Mucosa of descending colon (tissue), 3 donors: ENCODE measurements around the gene CLCA2. TPM values are rescaled to one million over a fixed set of nuclear protein-coding genes. Genes with fewer than 3 reads are reported as not detected.
A peak's percentile ranks its signal among the peaks of the same experiment; 100 is the strongest.

Experiments
- ATAC-seq: fragments of 200-7000 bp; cut with Tn5 transposase; one replicate; pipeline ENCODE4 v1.9.1; 2020; ENCODE audit warnings: mild to moderate bottlenecking, moderate library complexity
- DNase-seq, 3 donors: peaks; one replicate each; pipeline ENCODE4 v3.0.0-alpha.2; 2020
- H3K36me3 ChIP-seq: fragments of 200-600 bp; one replicate; pipeline ENCODE4 v1.8.0; 2021; ENCODE audit warnings: low read depth, mild to moderate bottlenecking
- H3K4me1 ChIP-seq: fragments of 200-600 bp; one replicate; pipeline ENCODE4 v1.8.0; 2021; ENCODE audit warnings: low read depth, mild to moderate bottlenecking
- H3K4me3 ChIP-seq: fragments of 200-600 bp; one replicate; pipeline ENCODE4 v1.8.0; 2021; ENCODE audit warnings: mild to moderate bottlenecking
- H3K9me3 ChIP-seq: fragments of 200-600 bp; one replicate; pipeline ENCODE4 v1.8.0; 2021; ENCODE audit warnings: mild to moderate bottlenecking
- CTCF ChIP-seq: fragments of 200-600 bp; IDR thresholded peaks from one replicate; pipeline ENCODE4 v1.8.0; 2022; ENCODE audit warnings: antibody characterized with exemption, mild to moderate bottlenecking
- intact Hi-C, 2 donors: fragments of 100-400 bp; cut with DNase I in 1 of 2; cut with micrococcal nuclease in 1 of 2; formaldehyde crosslinking; loops; one replicate each; pipeline versions ENCODE4 v1.11.0 to v1.11.1; 2022; cut with DNase I, micrococcal nuclease
- long read RNA-seq, 2 donors: library from polyadenylated mRNA; unstranded; transcript quantifications; one replicate each; pipeline ENCODE4 v2.0.0, GENCODE V29; 2019 to 2021
- total RNA-seq, 3 donors: library from RNA; stranded (reverse); fragmentation: NEBNext Ultra II Directional in 2 of 3; extraction: Animal tissue kit (Norgen Biotek cat#: 25700) in 2 of 3; gene quantifications; one replicate each; pipeline versions ENCODE4 v1.2.1 to v1.2.4, GENCODE V29; 2021 to 2023
- donor health status: DM: no; HTN: no; CAD: no; lungs with moderate emphysema.
- donor health status: DM: no; HTN: no; CAD: no.
- donor health status: DM: no; HTN: yes; CAD: no.

Gene CLCA2
- 1 to 10 TPM in 2 of 3 donors, under 1 TPM in 1; 0.51 to 1.7 (median 1.0) TPM for total RNA-seq
- long read RNA-seq, donor 1, result 0 reads
- long read RNA-seq, donor 2, result 0 reads

- Histone ChIP-seq H3K4me3 (no peak within 1 kb of the TSS), H3K4me1 (peaks cover 5% of the 10 kb centered on the region), H3K36me3 (no peaks in the 10 kb centered on the region), H3K9me3 (no peaks in the 10 kb centered on the region)
- ATAC-seq (no peak), DNase-seq (no peak)
- no peak for TF ChIP-seq CTCF
- intact Hi-C loops, result no loop called here
Observed at GRCh38 chr1:86423873-86424272, at the start of gene CLCA2. Gene CLCA2, plus strand, starts transcription at chr1:86424171. Its CDS starts 77 bp downstream, at chr1:86424248.

GRCh38 chr1:86375688-86376087 lies 48.3 kb upstream of the CLCA2 start:
- no peak for ATAC-seq

GRCh38 chr1:86377341-86377740 lies 46.6 kb upstream of the CLCA2 start:
- H3K4me1 ChIP-seq, result no peaks in the 10 kb centered on the region
- no peak for TF ChIP-seq CTCF
- peaks cover 7% of the 10 kb centered on the region for H3K9me3 ChIP-seq
- DNase-seq (no peak), ATAC-seq (no peak)
- H3K36me3 ChIP-seq, result peaks cover 4% of the 10 kb centered on the region
- intact Hi-C loops, result no loop called here
- H3K4me3 ChIP-seq, result no peak overlapping the region

More at GRCh38 chr1:86375688-86376087, 48.3 kb upstream of the CLCA2 start:
- intact Hi-C loops, result no loop called here
- Histone ChIP-seq H3K9me3 (peaks cover 7% of the 10 kb centered on the region), H3K4me1 (no peaks in the 10 kb centered on the region), H3K4me3 (no peak overlapping the region), H3K36me3 (peaks cover 4% of the 10 kb centered on the region)
- no peak for DNase-seq
- TF ChIP-seq CTCF, result no peak

- intact Hi-C loops, result no loop called here
- no peak for TF ChIP-seq CTCF
- ATAC-seq (no peak), DNase-seq (no peak)
- Histone ChIP-seq H3K36me3 (peaks cover 4% of the 10 kb centered on the region), H3K4me3 (no peak overlapping the region), H3K4me1 (no peaks in the 10 kb centered on the region), H3K9me3 (peaks cover 7% of the 10 kb centered on the region)
Observed at GRCh38 chr1:86378813-86379212, 45.2 kb upstream of the CLCA2 start.

GRCh38 chr1:86380257-86380861 lies 43.6 kb upstream of the CLCA2 start:
- no peak overlapping the region for H3K4me3 ChIP-seq
- intact Hi-C loops, result loop anchor here (5.0 to 10.0 kb wide), 2 partner anchors 117 to 124 kb away; no protein-coding TSS in a partner anchor
- peak; percentile 67 for TF ChIP-seq CTCF

More at GRCh38 chr1:86380257-86380861, 43.6 kb upstream of the CLCA2 start:
- H3K36me3 ChIP-seq, result peaks cover 4% of the 10 kb centered on the region
- peaks cover 7% of the 10 kb centered on the region for H3K9me3 ChIP-seq
- ATAC-seq (peak; percentile 87), DNase-seq (peak in 1 of 3 donors; percentile 13)
- H3K4me1 ChIP-seq, result no peaks in the 10 kb centered on the region
